BJ (cell line): ENCODE measurements around the gene PNPLA1. TPM values are rescaled to one million over a fixed set of nuclear protein-coding genes. Genes with fewer than 3 reads are reported as not detected.

Experiments
- CTCF ChIA-PET: fragments of 350-600 bp; formaldehyde crosslinking; extraction: SDS; loops from one replicate; lab custom pipeline; 2021; ENCODE audit warnings: antibody characterized with exemption, inconsistent platforms; lab: Yijun Ruan, JAX
- POLR2A ChIA-PET: fragments of 300-600 bp; sonication (Branson Sonifier 250); formaldehyde crosslinking; extraction: SDS; loops from one replicate; lab custom pipeline; 2021; ENCODE audit warnings: antibody characterized with exemption; lab: Charles Lee
- DNase-seq: peaks from one replicate; pipeline ENCODE4 v3.0.0-alpha.2; 2011; ENCODE audit warnings: low read depth
- H3K27me3 ChIP-seq: 2 replicates; pipeline ENCODE4 v1.6.0; 2011; ENCODE audit warnings: low read length; ENCODE audit not compliant: control insufficient read depth, insufficient read depth
- H3K36me3 ChIP-seq: 2 replicates; pipeline ENCODE4 v1.5.1; 2011; ENCODE audit warnings: low read length; ENCODE audit not compliant: control insufficient read depth, insufficient read depth
- H3K4me3 ChIP-seq: 2 replicates; pipeline ENCODE4 v1.5.1; 2011; ENCODE audit warnings: low read depth, mild to moderate bottlenecking, control low read depth, low read length
- CTCF ChIP-seq: IDR thresholded peaks from 2 replicates; pipeline ENCODE4 v1.5.1; 2011; ENCODE audit warnings: low read depth, mild to moderate bottlenecking, control low read depth, inconsistent platforms, low read length, moderate library complexity; ENCODE audit not compliant: insufficient read depth
- polyA plus RNA-seq: library from polyadenylated mRNA; depleted of rRNA; stranded (reverse); fragments of >200 nt; gene quantifications from 2 replicates; pipeline ENCODE4 v1.2.3, GENCODE V29; 2011

Gene PNPLA1
- polyA plus RNA-seq, 1 experiment, result not detected

DNA sequence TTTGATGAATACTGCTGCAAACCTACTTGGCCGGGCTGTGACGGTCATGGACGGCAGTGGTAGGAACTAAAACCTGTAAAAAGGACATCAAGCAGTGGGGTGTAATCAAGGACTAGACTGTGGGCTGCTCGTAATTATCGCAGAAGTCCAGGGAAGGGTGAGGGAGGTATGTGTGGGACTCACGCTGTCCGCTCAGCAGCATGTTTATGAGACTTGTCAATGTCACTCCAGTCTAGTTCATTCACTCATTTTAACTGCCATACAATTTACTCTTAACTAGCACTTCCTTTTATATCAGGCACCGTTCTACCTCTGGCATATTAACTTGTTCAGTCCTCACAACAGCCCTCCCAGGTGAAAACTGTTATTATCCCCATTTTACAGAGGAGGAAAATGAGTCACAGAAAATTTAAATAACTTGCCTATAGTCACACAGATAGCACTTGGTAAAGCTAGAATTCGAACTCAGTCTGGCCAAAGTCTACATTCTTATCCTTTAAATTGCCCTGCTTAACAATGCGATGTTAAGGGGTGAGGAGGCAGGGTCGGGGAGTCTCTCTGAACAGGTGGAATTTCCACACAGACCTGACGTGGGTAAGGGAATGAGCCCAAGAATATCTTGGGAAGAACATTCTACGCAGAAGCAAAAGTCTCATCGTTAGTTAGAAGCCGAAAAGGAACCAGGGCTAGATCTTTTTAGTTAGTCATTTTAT, 4.1 kb downstream of the PNPLA1 start:
- H3K27me3 ChIP-seq, result peaks cover 23% of the 10 kb centered on the region
- H3K36me3 ChIP-seq, result no peaks in the 10 kb centered on the region
- no peak overlapping the region for H3K4me3 ChIP-seq
- ChIA-PET CTCF (no interaction called here), POLR2A (no interaction called here)
- no peak for TF ChIP-seq CTCF
- DNase-seq, result no peak

GRCh38 chr6:36276581-36277536, 7.0 kb downstream of the PNPLA1 start:
- POLR2A ChIA-PET, result no interaction called here
- DNase-seq, result no peak
- H3K27me3 ChIP-seq, result peaks cover 29% of the 10 kb centered on the region
- CTCF ChIA-PET, result interaction anchor here (1.0 to 1.7 kb wide), 2 partner anchors 8 to 25 kb away, joined by 3 read pairs; no protein-coding TSS in a partner anchor
- TF ChIP-seq CTCF, result no peak
- no peaks in the 10 kb centered on the region for H3K36me3 ChIP-seq
- H3K4me3 ChIP-seq, result no peak overlapping the region

GRCh38 chr6:36277946-36278470, 8.1 kb downstream of the PNPLA1 start:
- CTCF ChIA-PET, result no interaction called here
- peaks cover 29% of the 10 kb centered on the region for H3K27me3 ChIP-seq
- POLR2A ChIA-PET, result no interaction called here

DNA sequence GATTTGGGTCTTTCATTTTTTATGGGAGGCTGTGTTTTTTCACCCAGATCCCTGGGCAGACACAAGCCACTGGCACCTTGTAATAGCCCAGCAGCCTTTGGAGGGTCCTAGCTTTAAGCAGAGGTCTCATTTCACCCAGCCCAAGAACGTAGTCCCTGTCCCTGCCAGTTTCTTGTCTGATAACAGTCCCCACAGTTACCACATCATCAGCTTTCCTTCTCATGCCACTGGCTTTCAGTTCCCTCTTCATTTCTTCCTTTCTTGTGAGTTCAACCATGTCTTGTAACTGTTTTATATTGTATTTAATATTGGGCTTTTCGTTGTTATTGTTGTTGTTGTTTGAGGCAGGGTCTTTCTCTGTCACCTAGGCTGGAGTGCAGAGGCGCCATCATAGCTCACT, 10.6 kb downstream of the PNPLA1 start:
- H3K36me3 ChIP-seq, result no peaks in the 10 kb centered on the region
- no peak for TF ChIP-seq CTCF
- no peak overlapping the region for H3K4me3 ChIP-seq
- H3K27me3 ChIP-seq, result peaks cover 34% of the 10 kb centered on the region
- POLR2A ChIA-PET, result no interaction called here
- CTCF ChIA-PET, result interaction anchor here (1.0 to 5.5 kb wide), 4 partner anchors 9 to 27 kb away, joined by 3 to 29 read pairs (median 4); no protein-coding TSS in a partner anchor
- no peak for DNase-seq

More at GRCh38 chr6:36277946-36278470, 8.1 kb downstream of the PNPLA1 start:
- no peak for DNase-seq
- TF ChIP-seq CTCF, result no peak
- Histone ChIP-seq H3K36me3 (no peaks in the 10 kb centered on the region), H3K4me3 (no peak overlapping the region)
